GM18870 (cell line): ENCODE data around the gene PHF8.

ENCODE experiments used
- ATAC-seq: cut with Tn5 transposase; IDR thresholded peaks from one replicate; pipeline ENCODE4 v1.9.1; 2021; ENCODE audit warnings: moderate library complexity; ENCODE audit not compliant: unreplicated experiment

PHF8 gene

GRCh38 chrX:54044126-54044876, at the start of gene PHF8:
Gene PHF8, minus strand, starts transcription at chrX:54044473. Its CDS starts 1,745 bp downstream, at chrX:54042728.
- peak; percentile 85 for ATAC-seq

- no peak for ATAC-seq
Measured at GRCh38 chrX:54093571-54093970, 49.3 kb upstream of the PHF8 start.

- no peak for ATAC-seq
Measured at GRCh38 chrX:54093159-54093558, 48.9 kb upstream of the PHF8 start.

- no peak for ATAC-seq
Measured at GRCh38 chrX:54090880-54091279, 46.6 kb upstream of the PHF8 start.

GRCh38 chrX:54089191-54089590, 44.9 kb upstream of the PHF8 start:
- ATAC-seq, result no peak

GRCh38 chrX:54087661-54088060, 43.4 kb upstream of the PHF8 start:
- ATAC-seq, result no peak

- no peak for ATAC-seq
Measured at GRCh38 chrX:54085666-54086065, 41.4 kb upstream of the PHF8 start.

GRCh38 chrX:54076903-54077302, 32.6 kb upstream of the PHF8 start:
- ATAC-seq, result no peak

- ATAC-seq, result no peak
Measured at GRCh38 chrX:54074826-54075225, 30.6 kb upstream of the PHF8 start.

- ATAC-seq, result no peak
Measured at GRCh38 chrX:54067766-54068165, 23.5 kb upstream of the PHF8 start.

GRCh38 chrX:54066841-54067240, 22.6 kb upstream of the PHF8 start:
- no peak for ATAC-seq

GRCh38 chrX:54064564-54064963, 20.3 kb upstream of the PHF8 start:
- ATAC-seq, result no peak

GRCh38 chrX:54063361-54063760, 19.1 kb upstream of the PHF8 start:
- ATAC-seq, result no peak

- no peak for ATAC-seq
Measured at GRCh38 chrX:54049801-54050200, 5.5 kb upstream of the PHF8 start.

GRCh38 chrX:54048412-54048811, 4.1 kb upstream of the PHF8 start:
- no peak for ATAC-seq

GRCh38 chrX:54045563-54046228, 1.4 kb upstream of the PHF8 start:
- no peak for ATAC-seq

GRCh38 chrX:54044877-54045338, 635 bp upstream of the PHF8 start:
- ATAC-seq, result no peak

- peak; percentile 4 for ATAC-seq
Measured at GRCh38 chrX:54043541-54044125, 640 bp downstream of the PHF8 start.

GRCh38 chrX:54043056-54043455, 1.2 kb downstream of the PHF8 start:
- no peak for ATAC-seq

GRCh38 chrX:54042609-54043021, 1.7 kb downstream of the PHF8 start:
- no peak for ATAC-seq

GRCh38 chrX:54030329-54030728, 13.9 kb downstream of the PHF8 start:
- ATAC-seq, result no peak

GRCh38 chrX:54029529-54030143, 14.6 kb downstream of the PHF8 start:
- no peak for ATAC-seq
